Lower lobe of right lung (tissue), 2 donors: Measurements from ENCODE around the gene TOX2. TPM values are rescaled to one million over a fixed set of nuclear protein-coding genes. Genes with fewer than 3 reads are reported as not detected.

Experiments used
- ATAC-seq, 2 donors: fragments of 200-7000 bp; cut with Tn5 transposase; one replicate each; pipeline ENCODE4 v1.9.1; 2020 to 2022; ENCODE audit warnings: mild to moderate bottlenecking in 2 of 2, moderate library complexity in 2 of 2
- DNase-seq: peaks from one replicate; pipeline ENCODE4 v3.0.0-alpha.2; 2020
- H3K27ac ChIP-seq: fragments of 200-600 bp; one replicate; pipeline ENCODE4 v1.8.0; 2022
- H3K27me3 ChIP-seq: fragments of 200-600 bp; one replicate; pipeline ENCODE4 v1.8.0; 2022; ENCODE audit warnings: low read depth
- H3K36me3 ChIP-seq: fragments of 200-600 bp; one replicate; pipeline ENCODE4 v1.8.0; 2022; ENCODE audit warnings: mild to moderate bottlenecking
- H3K4me1 ChIP-seq: fragments of 200-600 bp; one replicate; pipeline ENCODE4 v1.8.0; 2022
- H3K4me3 ChIP-seq: fragments of 200-600 bp; one replicate; pipeline ENCODE4 v1.8.0; 2022; ENCODE audit warnings: mild to moderate bottlenecking
- H3K9me3 ChIP-seq: fragments of 200-600 bp; one replicate; pipeline ENCODE4 v1.8.0; 2022
- CTCF ChIP-seq: fragments of 200-600 bp; IDR thresholded peaks from one replicate; pipeline ENCODE4 v1.8.0; 2022; ENCODE audit warnings: antibody characterized with exemption, mild to moderate bottlenecking
- intact Hi-C: fragments of 100-400 bp; cut with DNase I; formaldehyde crosslinking; loops from one replicate; pipeline ENCODE4 v1.11.0; 2022
- total RNA-seq: library from RNA; stranded (reverse); fragmentation: NEBNext Ultra II Directional; extraction: Animal tissue kit (Norgen Biotek cat#: 25700); gene quantifications from one replicate; pipeline ENCODE4 v1.2.1, GENCODE V29; 2021
- donor health status: DM: no; HTN: yes; CAD: no; lungs with severe emphysema.

Gene TOX2
- total RNA-seq, 1 donor from 2014 or later: 16.3 TPM

GRCh38 chr20:44033873-44034272 lies 119.2 kb downstream of the TOX2 start:
- Histone ChIP-seq H3K9me3 (no peaks in the 10 kb centered on the region), H3K36me3 (no peaks in the 10 kb centered on the region), H3K4me3 (no peak overlapping the region), H3K4me1 (no peaks in the 10 kb centered on the region), H3K27ac (no peak overlapping the region), H3K27me3 (no peaks in the 10 kb centered on the region)
- intact Hi-C loops: no loop called here
- TF ChIP-seq CTCF: no peak
- ATAC-seq (no peak), DNase-seq (no peak)

- no peak for TF ChIP-seq CTCF
- no peak for DNase-seq
These were observed 119.8 kb downstream of the TOX2 start for GRCh38 chr20:44034451-44034850.

GRCh38 chr20:44034965-44035635 lies 120.4 kb downstream of the TOX2 start:
- no peak for DNase-seq
- no peak for ATAC-seq
- intact Hi-C loops: no loop called here

More at GRCh38 chr20:44034451-44034850, 119.8 kb downstream of the TOX2 start:
- H3K9me3 ChIP-seq: no peaks in the 10 kb centered on the region
- no peaks in the 10 kb centered on the region for H3K27me3 ChIP-seq
- H3K36me3 ChIP-seq: no peaks in the 10 kb centered on the region
- intact Hi-C loops: no loop called here
- H3K4me3 ChIP-seq: no peak overlapping the region
- no peak for ATAC-seq
- no peaks in the 10 kb centered on the region for H3K4me1 ChIP-seq
- no peak overlapping the region for H3K27ac ChIP-seq

GRCh38 chr20:44035924-44036323 lies 121.3 kb downstream of the TOX2 start:
- no peaks in the 10 kb centered on the region for H3K9me3 ChIP-seq
- no peak overlapping the region for H3K27ac ChIP-seq
- no peak for DNase-seq
- no peaks in the 10 kb centered on the region for H3K4me1 ChIP-seq
- no peak for TF ChIP-seq CTCF
- intact Hi-C loops: no loop called here
- H3K36me3 ChIP-seq: no peaks in the 10 kb centered on the region
- no peak for ATAC-seq
- H3K4me3 ChIP-seq: no peak overlapping the region
- no peaks in the 10 kb centered on the region for H3K27me3 ChIP-seq

More at GRCh38 chr20:44034965-44035635, 120.4 kb downstream of the TOX2 start:
- Histone ChIP-seq H3K4me3 (no peak overlapping the region), H3K36me3 (no peaks in the 10 kb centered on the region), H3K4me1 (no peaks in the 10 kb centered on the region), H3K27ac (no peak overlapping the region), H3K27me3 (no peaks in the 10 kb centered on the region), H3K9me3 (no peaks in the 10 kb centered on the region)
- no peak for TF ChIP-seq CTCF

- ATAC-seq (no peak), DNase-seq (no peak)
- intact Hi-C loops: no loop called here
- Histone ChIP-seq H3K4me3 (no peak overlapping the region), H3K4me1 (no peaks in the 10 kb centered on the region), H3K27me3 (no peaks in the 10 kb centered on the region), H3K27ac (no peak overlapping the region), H3K36me3 (no peaks in the 10 kb centered on the region), H3K9me3 (no peaks in the 10 kb centered on the region)
- no peak for TF ChIP-seq CTCF
These were observed 121.8 kb downstream of the TOX2 start for GRCh38 chr20:44036441-44036840.
